ENCODE data around the gene SLC40A1. TPM values are rescaled to one million over a fixed set of nuclear protein-coding genes. Genes with fewer than 3 reads are reported as not detected.

The SLC40A1 gene
- total and polyA plus RNA-seq, 2 of the 13 experiments (the other 11 are each of a cell fraction or from before 2014, with no cell fraction given), result 10.6 to 24.9 TPM

- TF ChIP-seq PAXIP1 (CRISPR knock-in tag; conservative IDR thresholded peaks at IDR 0.05) (peak; percentile 61), TMF1 (CRISPR knock-in tag; IDR thresholded peaks at IDR 0.05; ENCODE audit: low read depth) (no peak), SYNCRIP (IDR thresholded peaks at IDR 0.05; ENCODE audit: insufficient read depth, low read depth, low read length) (no peak), ZMYM4 (CRISPR knock-in tag; IDR thresholded peaks at IDR 0.05) (peak; percentile 71), ZNF468 (CRISPR knock-in tag; IDR thresholded peaks at IDR 0.05) (no peak), ZNF382 (CRISPR knock-in tag; IDR thresholded peaks at IDR 0.05; ENCODE audit: borderline replicate concordance) (no peak), ZUFSP (CRISPR knock-in tag; IDR thresholded peaks at IDR 0.05; ENCODE audit: borderline replicate concordance) (no peak), RBAK (CRISPR knock-in tag; IDR thresholded peaks at IDR 0.05) (no peak), CREBL2 (CRISPR knock-in tag; IDR thresholded peaks at IDR 0.05; ENCODE audit: borderline replicate concordance) (no peak), ZNF362 (CRISPR knock-in tag; IDR thresholded peaks at IDR 0.05; ENCODE audit: borderline replicate concordance) (peak; percentile 52; the same call in 1 of the 2 replicates), JUND (CRISPR knock-in tag; IDR thresholded peaks at IDR 0.05) (no peak), CSRNP1 (CRISPR knock-in tag; IDR thresholded peaks at IDR 0.05) (no peak), TFAP4 (IDR thresholded peaks at IDR 0.05; ENCODE audit: borderline replicate concordance, low read depth) (no peak), ETV5 (CRISPR knock-in tag; IDR thresholded peaks at IDR 0.05; ENCODE audit: borderline replicate concordance) (no peak), TCF12 (IDR thresholded peaks at IDR 0.05) (no peak), TCF12 (CRISPR knock-in tag; IDR thresholded peaks at IDR 0.05) (no peak), ZBTB46 (CRISPR knock-in tag; IDR thresholded peaks at IDR 0.05; ENCODE audit: borderline replicate concordance) (no peak)
These were observed 5.7 kb downstream of the SLC40A1 start (continued) for GRCh38 chr2:189574793-189575475.
